Dedifferentiated amniotic fluid mesenchymal stem cell (primary cell): ENCODE data around the gene DNAJC1.

Experiments
- DNase-seq: peaks from one replicate; pipeline ENCODE4 v3.0.0-alpha.2; 2016; ENCODE audit errors: extremely low spot score

DNAJC1 gene

DNA sequence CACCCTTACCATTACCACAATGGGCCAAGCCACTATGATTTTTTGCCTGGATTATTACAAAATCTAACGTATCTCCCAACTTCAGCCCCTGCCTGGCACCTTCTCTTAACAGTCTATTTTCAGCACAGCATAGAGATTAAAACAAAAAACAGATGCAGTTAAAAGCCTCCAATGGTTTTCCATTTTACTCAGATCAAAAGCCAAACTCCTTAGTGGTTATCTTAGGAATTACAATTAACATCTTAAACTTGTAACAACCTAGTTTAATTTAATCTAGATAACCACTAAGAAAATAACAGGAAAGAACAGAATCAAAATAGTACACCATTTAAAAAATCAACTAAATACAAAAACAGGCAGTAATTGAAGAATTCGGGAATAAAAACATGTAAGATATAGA, 43.5 kb downstream of the DNAJC1 start:
- no peak for DNase-seq

- no peak for DNase-seq
Observed at GRCh38 chr10:21954690-21955089, 48.8 kb downstream of the DNAJC1 start.

DNA sequence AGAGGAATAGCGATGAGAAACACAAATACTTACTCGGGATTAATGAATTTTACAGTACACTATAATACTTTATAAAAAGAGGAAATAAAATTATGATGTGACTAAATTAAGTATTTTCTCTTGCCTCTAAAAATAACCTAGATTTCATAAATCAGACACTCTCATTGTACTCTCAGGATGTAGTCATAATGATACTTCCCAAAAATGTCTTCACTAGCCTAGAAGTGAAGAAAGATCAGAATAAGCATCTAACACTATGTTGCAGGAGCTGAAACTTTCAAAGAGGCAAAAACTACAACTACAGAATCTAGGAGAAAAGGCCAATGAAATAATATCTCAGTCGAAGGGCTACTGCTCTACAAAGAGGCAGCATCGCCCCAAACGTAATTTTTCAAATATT, 49.4 kb downstream of the DNAJC1 start:
- DNase-seq: no peak

DNA sequence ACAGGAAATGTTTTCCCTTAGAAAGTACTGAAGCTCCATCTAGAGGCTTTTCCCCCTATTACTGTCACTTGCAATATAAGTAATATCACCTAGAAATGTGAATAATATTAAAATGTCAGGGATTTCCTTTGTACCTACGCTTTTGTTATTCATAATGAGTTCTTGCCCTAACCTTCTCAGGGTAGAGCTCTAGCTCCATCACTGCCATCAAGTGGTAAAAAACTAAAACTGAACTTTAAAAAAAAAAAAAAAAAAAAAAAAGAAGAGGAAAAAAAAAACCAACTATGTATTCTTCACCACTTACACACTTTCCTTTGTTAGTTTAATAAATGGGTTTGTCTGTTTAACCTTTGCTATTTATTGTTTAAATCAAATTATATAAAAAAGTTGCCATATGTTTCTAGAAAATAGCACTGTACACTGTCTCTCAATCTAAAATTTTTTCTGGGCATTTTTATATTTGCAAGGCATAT, 49.9 kb downstream of the DNAJC1 start:
- peak; percentile 33 for DNase-seq

DNA sequence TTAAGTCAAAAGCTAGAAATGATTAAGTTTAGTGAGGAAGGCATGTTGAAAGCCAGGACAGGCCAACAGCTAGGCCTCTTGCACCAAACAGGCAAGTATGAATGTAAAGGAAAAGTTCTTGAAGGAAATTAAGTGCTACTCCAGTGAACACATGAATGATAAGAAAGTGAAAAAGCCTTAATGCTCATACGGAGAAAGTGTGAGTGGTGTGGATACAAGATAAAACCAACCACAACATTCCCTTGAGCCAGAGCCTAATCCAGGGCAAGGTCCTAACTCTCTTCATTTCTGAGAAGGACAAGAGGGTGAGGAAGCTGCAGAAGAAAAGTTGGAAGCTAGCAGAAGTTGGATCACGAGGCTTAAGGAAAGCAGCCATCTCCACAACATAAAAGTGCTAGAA, 53.0 kb downstream of the DNAJC1 start:
- no peak for DNase-seq

- no peak for DNase-seq
Observed at GRCh38 chr10:21946946-21947345, 56.6 kb downstream of the DNAJC1 start.

DNA sequence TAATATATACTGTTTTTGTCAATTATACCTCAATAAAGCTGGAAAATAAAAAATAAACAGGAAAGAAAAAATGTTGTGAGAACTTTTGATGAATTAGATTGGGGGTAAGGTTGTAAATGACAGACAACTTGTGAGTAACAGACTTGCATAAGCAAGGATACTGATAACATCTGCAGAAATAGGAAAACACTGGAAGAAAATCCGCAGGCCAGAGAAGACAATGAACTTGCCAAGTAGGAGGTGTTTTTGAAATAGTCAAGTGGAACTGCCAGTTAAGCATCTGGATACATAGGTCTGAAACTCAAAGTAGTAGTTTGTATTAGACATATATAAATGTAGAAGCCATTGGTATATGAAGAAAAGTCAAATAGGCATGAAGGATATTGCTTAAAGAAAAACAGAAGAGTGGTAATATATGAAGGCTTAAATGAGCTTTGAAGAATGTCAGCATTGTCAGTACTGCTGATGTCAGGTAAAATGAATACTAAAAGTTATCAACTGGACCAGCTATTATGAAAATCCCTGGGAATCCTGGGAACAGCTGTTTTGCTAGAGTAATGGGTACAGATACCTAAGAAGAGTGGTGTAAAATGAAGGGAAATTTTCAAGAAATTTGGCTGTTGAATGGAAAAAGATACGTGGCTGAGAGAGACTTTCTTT, 58.7 kb downstream of the DNAJC1 start:
- DNase-seq: no peak

DNA sequence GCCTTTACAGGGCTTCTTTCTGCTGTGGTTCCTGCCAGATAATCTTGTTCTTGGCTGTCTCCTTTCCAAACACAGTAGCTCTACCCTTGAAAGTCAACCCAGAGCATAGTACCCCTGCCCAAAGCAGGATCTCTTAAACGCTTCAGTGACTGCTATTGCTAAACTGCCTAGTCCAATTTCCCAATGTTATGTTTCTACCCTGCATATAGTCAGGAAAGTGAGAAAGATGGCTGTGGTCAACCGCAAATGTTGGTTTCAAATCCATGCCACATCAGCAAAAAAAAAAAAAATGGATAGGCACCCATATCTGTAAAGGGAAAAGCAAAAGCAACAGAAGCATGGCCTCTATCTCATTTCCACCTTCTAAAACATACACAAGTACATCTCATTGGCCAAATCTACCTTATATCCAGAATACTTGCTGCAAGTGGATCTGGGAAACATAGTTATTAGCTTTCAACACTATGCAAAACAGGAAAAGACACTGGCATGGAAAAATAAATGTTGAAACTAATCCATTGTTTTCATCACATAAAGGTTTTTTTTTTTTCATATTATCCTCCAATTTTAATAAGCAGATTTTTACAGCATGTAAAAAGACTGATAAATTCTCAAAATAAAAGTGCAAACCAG, 59.8 kb downstream of the DNAJC1 start:
- no peak for DNase-seq

GRCh38 chr10:21935439-21936023, 68.0 kb downstream of the DNAJC1 start:
- no peak for DNase-seq

DNA sequence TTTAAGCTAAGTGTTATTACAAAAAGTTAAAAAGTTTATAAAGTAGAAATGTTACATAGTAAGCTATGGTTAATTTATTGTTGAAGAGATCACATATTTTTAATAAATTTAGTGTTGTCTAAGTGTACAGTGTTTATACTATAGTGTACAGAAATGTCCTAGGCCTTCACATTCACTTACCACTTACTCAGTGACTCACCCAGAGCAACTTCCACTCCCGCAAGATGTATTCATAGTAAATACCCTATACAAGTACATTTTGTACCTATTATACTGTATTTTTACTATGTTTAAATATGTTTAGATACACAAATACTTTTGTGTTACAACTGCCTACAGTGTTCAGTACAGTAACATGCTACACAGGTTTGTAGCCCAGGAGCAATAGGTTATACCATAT, 69.2 kb downstream of the DNAJC1 start:
- no peak for DNase-seq

DNA sequence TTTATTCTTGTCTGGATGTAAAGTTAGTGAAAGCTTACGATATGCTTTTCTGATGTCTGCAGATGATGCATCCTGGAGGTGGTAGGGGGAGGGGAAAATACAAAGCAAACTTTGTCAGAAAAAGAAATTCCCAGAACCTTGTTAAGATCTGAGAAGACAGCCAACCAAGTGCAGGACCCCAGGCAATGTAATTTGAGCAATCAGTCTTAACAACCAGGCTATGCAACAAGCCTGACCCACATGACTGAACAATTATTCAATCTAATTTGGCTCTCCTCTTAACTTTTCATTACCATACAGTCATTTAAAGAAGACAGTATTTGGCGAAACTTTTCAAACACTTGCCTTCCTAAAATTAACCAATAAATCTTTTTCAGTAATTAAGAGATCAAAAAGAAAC, 74.5 kb downstream of the DNAJC1 start:
- DNase-seq: no peak

DNA sequence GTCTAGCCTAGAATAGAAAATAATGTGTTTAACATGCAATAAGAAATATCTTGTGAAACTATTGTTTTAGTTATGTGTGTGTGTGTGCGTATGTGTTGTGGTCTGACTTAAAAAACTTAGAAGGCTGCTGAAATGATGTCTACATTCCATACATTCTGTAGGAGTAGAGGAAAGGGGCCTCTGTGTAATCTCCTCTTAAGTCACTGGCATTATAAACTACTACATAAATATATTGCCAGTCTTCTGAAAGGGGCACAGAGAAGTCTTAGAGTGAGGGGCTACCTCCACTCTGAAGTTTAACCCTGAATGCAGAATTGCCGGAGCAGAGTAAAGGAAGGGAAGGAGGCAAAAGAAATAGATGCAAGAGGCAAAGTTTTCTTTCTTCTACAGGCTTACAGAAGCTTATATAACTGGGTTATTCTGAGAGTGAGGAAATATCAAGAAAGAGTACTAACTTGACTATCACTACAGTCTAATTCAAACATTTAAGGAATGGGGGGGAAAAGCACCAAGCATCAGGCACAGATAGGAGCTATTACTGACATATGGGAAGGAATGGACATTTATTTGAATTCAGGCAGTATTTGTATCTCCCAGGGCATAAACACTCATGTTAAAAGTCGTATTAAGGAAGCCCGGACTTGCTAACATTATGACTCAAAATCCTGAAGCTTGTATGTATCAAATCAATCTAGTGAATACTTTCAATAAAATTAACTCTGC, 75.7 kb downstream of the DNAJC1 start:
- DNase-seq: peak; percentile 77

GRCh38 chr10:21926949-21927348, 76.6 kb downstream of the DNAJC1 start:
- DNase-seq: peak; percentile 95

DNA sequence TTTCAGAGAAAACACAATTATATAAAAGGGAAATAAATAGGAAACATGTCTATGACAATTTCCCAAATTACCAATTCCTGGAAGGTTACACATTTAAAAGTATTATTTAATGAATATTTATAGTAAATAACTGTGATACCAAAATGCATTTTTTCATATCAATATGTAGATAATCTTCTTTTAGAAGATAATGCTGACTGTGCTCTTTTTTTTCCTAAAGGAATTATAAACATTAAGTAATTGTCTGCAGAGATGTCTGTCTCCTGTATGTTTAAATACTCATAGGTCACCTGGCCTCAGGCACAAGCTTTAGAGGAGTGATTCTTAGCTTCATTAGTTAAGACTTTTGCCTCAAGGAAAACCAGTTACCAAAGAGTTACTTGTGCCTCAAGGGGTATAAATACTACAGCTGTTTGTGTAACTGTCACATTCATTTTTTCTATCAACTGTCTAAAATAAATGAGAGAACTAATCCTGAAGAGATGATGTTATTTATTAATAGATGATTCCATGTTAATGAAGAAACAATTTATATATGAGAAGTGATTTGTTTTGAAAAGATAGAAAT, 77.1 kb downstream of the DNAJC1 start:
- DNase-seq: no peak

- no peak for DNase-seq
Observed at GRCh38 chr10:21925851-21926250, 77.7 kb downstream of the DNAJC1 start.

- DNase-seq: no peak
Observed at GRCh38 chr10:21924511-21924910, 79.0 kb downstream of the DNAJC1 start.

- DNase-seq: no peak
Observed at GRCh38 chr10:21920633-21921032, 82.9 kb downstream of the DNAJC1 start.

DNA sequence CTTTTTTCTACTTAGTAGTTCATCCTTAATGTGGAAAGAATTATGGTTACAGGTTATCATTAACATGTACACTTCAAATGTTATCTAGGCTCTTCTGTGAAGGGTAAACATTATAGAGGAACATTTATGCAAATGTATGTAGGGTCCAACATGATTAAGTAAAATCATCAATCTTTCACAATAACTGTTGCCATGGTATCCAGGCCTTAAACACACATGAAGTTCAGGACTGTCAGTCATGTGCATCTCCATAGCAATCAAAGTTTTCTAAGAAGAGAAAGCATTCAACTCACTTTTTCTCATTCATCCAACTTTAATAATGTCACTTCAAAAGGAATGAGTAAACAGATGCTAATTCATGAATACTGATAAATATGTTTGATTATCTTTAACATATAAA, 83.6 kb downstream of the DNAJC1 start:
- DNase-seq: no peak

DNA sequence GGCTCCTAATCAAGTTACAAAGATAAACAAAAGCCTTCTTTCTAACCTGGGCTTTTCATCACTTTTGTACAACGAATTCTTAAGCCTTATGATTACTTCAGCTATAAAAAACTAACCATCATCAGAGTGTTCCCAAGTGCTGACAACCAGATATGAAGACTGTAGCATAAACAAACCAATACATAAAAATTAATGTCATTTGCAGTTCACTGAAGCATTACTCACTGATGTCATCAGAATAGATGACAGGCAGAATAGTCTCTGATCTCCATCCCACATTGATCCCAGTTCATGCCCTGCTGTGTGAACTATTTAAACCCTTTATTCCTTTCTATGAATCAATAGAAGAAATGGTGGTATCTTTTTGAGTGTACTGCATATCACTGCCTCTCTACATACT, 84.4 kb downstream of the DNAJC1 start:
- DNase-seq: no peak

DNA sequence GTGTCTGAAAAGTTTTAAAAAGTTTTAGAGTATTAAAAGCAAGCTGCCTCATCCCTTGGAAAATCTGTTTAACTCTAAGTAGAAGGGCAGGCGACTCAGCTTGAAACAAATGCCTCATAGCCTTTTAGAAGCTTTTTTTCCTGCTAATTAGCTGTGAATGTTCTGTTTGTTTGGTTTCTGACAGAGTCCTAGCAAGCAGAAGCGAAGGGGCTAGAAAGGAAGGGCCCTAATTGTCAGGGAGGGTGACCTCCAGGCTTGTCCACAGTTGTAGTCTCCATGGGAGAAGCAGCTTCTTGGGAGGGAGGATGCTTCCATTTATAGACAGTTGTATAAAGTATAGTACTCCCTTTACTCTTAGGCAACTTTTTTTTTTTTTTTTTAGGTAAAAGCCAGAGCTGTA, 90.9 kb downstream of the DNAJC1 start:
- no peak for DNase-seq

GRCh38 chr10:21910798-21911197, 92.7 kb downstream of the DNAJC1 start:
- DNase-seq: no peak

DNA sequence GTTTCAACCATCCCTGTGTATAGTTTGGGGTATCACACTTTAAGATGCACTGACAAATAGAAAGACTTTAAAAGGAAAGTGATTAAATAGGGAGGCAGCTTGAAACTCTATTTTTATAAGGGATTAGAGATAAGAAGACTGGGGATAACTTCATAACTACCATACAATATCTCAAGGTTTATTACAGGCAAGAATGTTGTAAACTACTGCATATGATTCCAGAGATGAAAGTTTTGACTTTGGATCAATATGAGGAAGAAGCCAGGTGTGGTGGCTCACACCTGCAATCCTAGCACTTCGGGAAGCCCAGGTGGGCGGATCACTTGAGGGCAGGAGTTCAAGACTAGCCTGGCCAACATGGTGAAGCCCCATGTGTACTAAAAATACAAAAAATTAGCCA, 96.1 kb downstream of the DNAJC1 start:
- no peak for DNase-seq
